Endothelial cell (in vitro differentiated cells): ENCODE results near the gene KCNK2. TPM values are rescaled to one million over a fixed set of nuclear protein-coding genes. Genes with fewer than 3 reads are reported as not detected.

Experiments used
- DNase-seq: peaks from one replicate; pipeline ENCODE4 v3.0.0; 2021; ENCODE audit warnings: low spot score
- H3K27ac Mint-ChIP-seq: one replicate; pipeline ENCODE4 v1.8.0; 2021; ENCODE audit warnings: mixed read lengths, inconsistent platforms; ENCODE audit not compliant: unreplicated experiment
- H3K27me3 Mint-ChIP-seq: one replicate; pipeline ENCODE4 v1.8.0; 2021; ENCODE audit warnings: mild to moderate bottlenecking, moderate library complexity, mixed read lengths, inconsistent platforms; ENCODE audit not compliant: unreplicated experiment
- H3K36me3 Mint-ChIP-seq: one replicate; pipeline ENCODE4 v1.8.0; 2021; ENCODE audit warnings: mild to moderate bottlenecking, low read depth, mixed read lengths, inconsistent platforms; ENCODE audit not compliant: unreplicated experiment
- H3K4me1 Mint-ChIP-seq: one replicate; pipeline ENCODE4 v1.8.0; 2021; ENCODE audit warnings: mild to moderate bottlenecking, mixed read lengths, inconsistent platforms; ENCODE audit not compliant: unreplicated experiment
- H3K4me3 Mint-ChIP-seq: one replicate; pipeline ENCODE4 v1.8.0; 2021; ENCODE audit warnings: mild to moderate bottlenecking, mixed read lengths, inconsistent platforms; ENCODE audit not compliant: unreplicated experiment
- H3K9me3 Mint-ChIP-seq: one replicate; pipeline ENCODE4 v1.8.0; 2021; ENCODE audit warnings: mixed read lengths, inconsistent platforms; ENCODE audit not compliant: unreplicated experiment
- total RNA-seq: library from RNA; stranded (reverse); fragmentation: NEBNext Ultra II Directional; extraction: Animal tissue kit (Norgen Biotek cat#: 25700); gene quantifications from one replicate; pipeline ENCODE4 v1.2.1, GENCODE V29; 2021; ENCODE audit not compliant: unreplicated experiment
- TF ChIP-seq, protein P1 (sequence below): fragments of 200-600 bp; sonication (generic); IDR thresholded peaks from one replicate; pipeline ENCODE4 v1.5.0; 2021; ENCODE audit warnings: antibody characterized with exemption; ENCODE audit not compliant: unreplicated experiment

Gene KCNK2
- total RNA-seq, 1 donor from 2014 or later: not detected

DNA sequence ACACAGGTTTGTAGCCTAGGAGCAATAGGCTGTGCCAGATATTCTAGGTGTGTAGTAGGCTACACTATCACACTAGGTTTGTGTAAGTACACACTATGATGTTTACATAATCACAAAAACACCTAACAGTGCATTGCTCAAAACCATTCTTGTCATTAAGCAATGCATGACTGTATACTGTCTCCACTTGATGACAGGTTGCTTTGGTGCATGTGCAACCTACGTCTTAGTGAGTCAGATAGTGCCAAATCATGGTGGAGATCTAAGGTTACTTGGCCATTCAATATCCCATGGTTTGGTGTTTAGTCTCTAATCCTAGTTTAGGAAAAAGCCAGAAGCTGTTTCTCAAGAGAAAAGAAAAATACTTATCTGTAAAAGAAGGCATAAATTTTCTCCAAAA, 181.1 kb downstream of the KCNK2 start:
- Mint-ChIP-seq H3K4me3 (no peak overlapping the region), H3K9me3 (no peaks in the 10 kb centered on the region), H3K4me1 (peaks cover 4% of the 10 kb centered on the region), H3K27ac (no peak overlapping the region), H3K36me3 (no peaks in the 10 kb centered on the region), H3K27me3 (no peaks in the 10 kb centered on the region)
- DNase-seq: no peak
- TF ChIP-seq, protein P1, sequence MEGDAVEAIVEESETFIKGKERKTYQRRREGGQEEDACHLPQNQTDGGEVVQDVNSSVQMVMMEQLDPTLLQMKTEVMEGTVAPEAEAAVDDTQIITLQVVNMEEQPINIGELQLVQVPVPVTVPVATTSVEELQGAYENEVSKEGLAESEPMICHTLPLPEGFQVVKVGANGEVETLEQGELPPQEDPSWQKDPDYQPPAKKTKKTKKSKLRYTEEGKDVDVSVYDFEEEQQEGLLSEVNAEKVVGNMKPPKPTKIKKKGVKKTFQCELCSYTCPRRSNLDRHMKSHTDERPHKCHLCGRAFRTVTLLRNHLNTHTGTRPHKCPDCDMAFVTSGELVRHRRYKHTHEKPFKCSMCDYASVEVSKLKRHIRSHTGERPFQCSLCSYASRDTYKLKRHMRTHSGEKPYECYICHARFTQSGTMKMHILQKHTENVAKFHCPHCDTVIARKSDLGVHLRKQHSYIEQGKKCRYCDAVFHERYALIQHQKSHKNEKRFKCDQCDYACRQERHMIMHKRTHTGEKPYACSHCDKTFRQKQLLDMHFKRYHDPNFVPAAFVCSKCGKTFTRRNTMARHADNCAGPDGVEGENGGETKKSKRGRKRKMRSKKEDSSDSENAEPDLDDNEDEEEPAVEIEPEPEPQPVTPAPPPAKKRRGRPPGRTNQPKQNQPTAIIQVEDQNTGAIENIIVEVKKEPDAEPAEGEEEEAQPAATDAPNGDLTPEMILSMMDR: no peak

DNA sequence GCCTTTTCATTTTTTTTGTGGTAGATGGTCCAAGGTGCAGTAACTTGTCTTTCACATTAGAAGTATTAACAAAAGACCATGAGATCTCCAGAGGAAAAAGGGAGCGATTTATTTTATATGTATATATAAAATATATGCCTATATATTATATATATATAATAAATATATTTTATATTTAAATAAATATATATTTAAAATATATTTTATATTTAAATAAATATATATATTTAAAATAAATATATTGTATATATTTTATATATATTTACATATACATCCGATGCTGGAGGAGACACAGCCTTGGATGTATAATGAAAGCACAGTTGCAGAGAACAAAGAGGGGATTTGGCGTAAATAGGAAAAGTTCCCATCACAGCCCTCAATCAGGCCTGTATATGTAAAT, 182.1 kb downstream of the KCNK2 start:
- TF ChIP-seq, protein P1: no peak
- no peaks in the 10 kb centered on the region for H3K27me3 Mint-ChIP-seq
- H3K27ac Mint-ChIP-seq: no peak overlapping the region
- no peaks in the 10 kb centered on the region for H3K36me3 Mint-ChIP-seq
- no peak overlapping the region for H3K4me3 Mint-ChIP-seq
- H3K4me1 Mint-ChIP-seq: peaks cover 4% of the 10 kb centered on the region
- DNase-seq: no peak
- H3K9me3 Mint-ChIP-seq: no peaks in the 10 kb centered on the region

DNA sequence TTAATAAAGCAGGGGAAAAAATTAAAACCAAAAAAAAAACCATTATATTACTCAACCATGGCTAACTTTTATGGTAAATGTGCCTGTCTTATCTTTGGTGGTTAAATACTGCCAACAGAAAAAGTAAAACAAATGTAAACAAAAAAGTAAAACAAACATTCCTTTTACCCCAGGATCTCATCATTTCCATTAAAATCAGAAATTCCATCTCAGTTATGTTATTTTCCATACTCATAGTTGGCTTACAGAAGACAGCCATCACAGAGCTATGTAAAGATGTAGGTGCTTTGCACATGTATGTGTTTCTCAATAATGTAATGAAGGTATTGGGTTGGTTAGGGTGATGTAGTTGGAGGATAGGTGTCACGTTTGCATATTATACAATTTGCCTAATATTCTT, 185.0 kb downstream of the KCNK2 start:
- H3K9me3 Mint-ChIP-seq: no peaks in the 10 kb centered on the region
- TF ChIP-seq, protein P1: no peak
- DNase-seq: no peak
- no peak overlapping the region for H3K4me3 Mint-ChIP-seq
- no peaks in the 10 kb centered on the region for H3K36me3 Mint-ChIP-seq
- no peak overlapping the region for H3K27ac Mint-ChIP-seq
- peaks cover 4% of the 10 kb centered on the region for H3K4me1 Mint-ChIP-seq
- no peaks in the 10 kb centered on the region for H3K27me3 Mint-ChIP-seq

DNA sequence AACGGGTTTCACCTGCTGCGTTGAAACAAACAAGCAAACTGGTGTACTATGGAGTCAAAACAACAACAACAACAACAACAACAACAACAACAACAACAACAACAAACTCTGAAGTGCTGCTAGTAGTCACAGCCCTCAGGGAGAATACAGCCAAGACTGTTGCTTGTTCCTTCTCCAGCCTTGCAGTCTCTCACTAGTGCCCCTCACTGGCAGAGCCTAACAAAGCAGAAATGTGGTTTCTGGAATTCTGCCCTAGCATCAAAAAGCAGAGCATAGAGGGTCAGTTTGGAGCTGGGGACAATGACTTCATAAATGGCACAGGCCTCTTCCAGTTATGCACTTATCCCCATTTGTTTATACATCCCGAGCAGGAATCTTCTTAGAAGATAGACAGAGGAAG, 187.4 kb downstream of the KCNK2 start:
- Mint-ChIP-seq H3K9me3 (no peaks in the 10 kb centered on the region), H3K36me3 (no peaks in the 10 kb centered on the region), H3K27ac (no peak overlapping the region), H3K4me1 (peaks cover 8% of the 10 kb centered on the region), H3K27me3 (no peaks in the 10 kb centered on the region), H3K4me3 (no peak overlapping the region)
- DNase-seq: no peak
- TF ChIP-seq, protein P1: no peak

GRCh38 chr1:215273838-215274516, 191.4 kb downstream of the KCNK2 start:
- Mint-ChIP-seq H3K4me1 (peaks cover 4% of the 10 kb centered on the region), H3K9me3 (no peaks in the 10 kb centered on the region), H3K27ac (no peak overlapping the region), H3K27me3 (no peaks in the 10 kb centered on the region), H3K36me3 (no peaks in the 10 kb centered on the region), H3K4me3 (no peak overlapping the region)
- TF ChIP-seq, protein P1: no peak
- no peak for DNase-seq
